ENCODE results near the gene PIAS4.

The PIAS4 gene

GRCh38 chr19:4007021-4007835 lies at the start of gene PIAS4:
PIAS4 (plus strand) TSS chr19:4007736; CDS start chr19:4007761, 25 bp downstream.
- in situ Hi-C loops (cut with HindIII; ENCODE audit: low sequenced_read_pairs): no loop called here
- TF ChIP-seq CTCF (IDR thresholded peaks at IDR 0.05; ENCODE audit: low read depth, low read length): no peak
- H3K4me3 ChIP-seq (ENCODE audit: low read depth, low read length): peak within 1 kb of the TSS; percentile 88
- peak; percentile 94 for DNase-seq (ENCODE audit: low read depth, low spot score)

GRCh38 chr19:3958836-3959765 lies 48.4 kb upstream of the PIAS4 start:
- in situ Hi-C loops (cut with HindIII; ENCODE audit: low sequenced_read_pairs): no loop called here
- DNase-seq (ENCODE audit: low read depth, low spot score): no peak
- no peak for TF ChIP-seq CTCF (IDR thresholded peaks at IDR 0.05; ENCODE audit: low read depth, low read length)
- H3K4me3 ChIP-seq (ENCODE audit: low read depth, low read length): no peak overlapping the region

GRCh38 chr19:3959766-3960131 lies 47.8 kb upstream of the PIAS4 start:
- H3K4me3 ChIP-seq (ENCODE audit: low read depth, low read length): no peak overlapping the region
- no peak for DNase-seq (ENCODE audit: low read depth, low spot score)
- no peak for TF ChIP-seq CTCF (IDR thresholded peaks at IDR 0.05; ENCODE audit: low read depth, low read length)
- in situ Hi-C loops (cut with HindIII; ENCODE audit: low sequenced_read_pairs): no loop called here

- H3K4me3 ChIP-seq (ENCODE audit: low read depth, low read length): no peak overlapping the region
- in situ Hi-C loops (cut with HindIII; ENCODE audit: low sequenced_read_pairs): no loop called here
- DNase-seq (ENCODE audit: low read depth, low spot score): no peak
- no peak for TF ChIP-seq CTCF (IDR thresholded peaks at IDR 0.05; ENCODE audit: low read depth, low read length)
Measured at GRCh38 chr19:3961007-3961406, 46.5 kb upstream of the PIAS4 start.

- no peak for DNase-seq (ENCODE audit: low read depth, low spot score)
- no peak overlapping the region for H3K4me3 ChIP-seq (ENCODE audit: low read depth, low read length)
- in situ Hi-C loops (cut with HindIII; ENCODE audit: low sequenced_read_pairs): no loop called here
- no peak for TF ChIP-seq CTCF (IDR thresholded peaks at IDR 0.05; ENCODE audit: low read depth, low read length)
Measured at GRCh38 chr19:3963458-3964255, 43.9 kb upstream of the PIAS4 start.

Data from astrocyte of the spinal cord (primary cell).